NT2/D1 (cell line): ENCODE measurements around the gene PRR7.

ENCODE experiments used
- DNase-seq: peaks from one replicate; pipeline ENCODE4 v3.0.0-alpha.2; 2011; ENCODE audit warnings: low read depth, low spot score
- H3K27me3 ChIP-seq: 2 replicates; pipeline ENCODE4 v1.6.0; 2011; ENCODE audit warnings: mild to moderate bottlenecking; ENCODE audit not compliant: insufficient read length, insufficient read depth
- H3K36me3 ChIP-seq: 2 replicates; pipeline ENCODE4 v1.6.1; 2011; ENCODE audit warnings: mild to moderate bottlenecking, low read length, mixed read lengths; ENCODE audit not compliant: insufficient read depth, insufficient read length
- H3K4me1 ChIP-seq: 2 replicates; pipeline ENCODE4 v1.5.1; 2011; ENCODE audit not compliant: insufficient read depth, insufficient read length
- H3K4me3 ChIP-seq: 2 replicates; pipeline ENCODE4 v1.5.1; 2011; ENCODE audit warnings: low read depth; ENCODE audit not compliant: insufficient read length
- H3K9ac ChIP-seq: 2 replicates; pipeline ENCODE4 v1.6.0; 2011; ENCODE audit warnings: low read depth; ENCODE audit not compliant: insufficient read length
- H3K9me3 ChIP-seq: 2 replicates; pipeline ENCODE4 v1.5.1; 2011; ENCODE audit warnings: mild to moderate bottlenecking, low read length; ENCODE audit not compliant: insufficient read depth
- SUZ12 ChIP-seq: IDR thresholded peaks from 2 replicates; pipeline ENCODE4 v1.6.1; 2011; ENCODE audit not compliant: insufficient read length, insufficient read depth; ENCODE audit errors: extremely low read depth
- YY1 ChIP-seq: IDR thresholded peaks from 2 replicates; pipeline ENCODE4 v1.6.1; 2011; ENCODE audit not compliant: insufficient read length, insufficient read depth
- ZNF274 ChIP-seq: IDR thresholded peaks from 2 replicates; pipeline ENCODE4 v1.6.1; 2011; ENCODE audit warnings: mild to moderate bottlenecking, low read depth, low read length

Gene PRR7

GRCh38 chr5:177504086-177505056, 57.8 kb downstream of the PRR7 start:
- peaks cover 15% of the 10 kb centered on the region for H3K4me1 ChIP-seq
- no peak for DNase-seq
- H3K36me3 ChIP-seq, result peaks cover 61% of the 10 kb centered on the region
- H3K4me3 ChIP-seq, result no peak overlapping the region
- no peak for TF ChIP-seq YY1
- no peak for TF ChIP-seq SUZ12
- no peak for TF ChIP-seq ZNF274
- H3K9ac ChIP-seq, result peak overlapping the region; percentile 3
- no peaks in the 10 kb centered on the region for H3K27me3 ChIP-seq
- H3K9me3 ChIP-seq, result no peaks in the 10 kb centered on the region

GRCh38 chr5:177505075-177505474, 58.5 kb downstream of the PRR7 start:
- no peak overlapping the region for H3K9ac ChIP-seq
- no peak overlapping the region for H3K4me3 ChIP-seq
- H3K36me3 ChIP-seq, result peaks cover 68% of the 10 kb centered on the region
- H3K9me3 ChIP-seq, result no peaks in the 10 kb centered on the region
- DNase-seq, result no peak
- TF ChIP-seq ZNF274 (no peak), SUZ12 (no peak), YY1 (no peak)
- H3K27me3 ChIP-seq, result no peaks in the 10 kb centered on the region
- peaks cover 22% of the 10 kb centered on the region for H3K4me1 ChIP-seq
